CD4-positive, alpha-beta T cell (primary cell): Measurements from ENCODE around the gene SHISA6. TPM values are rescaled to one million over a fixed set of nuclear protein-coding genes. Genes with fewer than 3 reads are reported as not detected.

Source experiments
- ATAC-seq: fragments of 200-7000 bp; cut with Tn5 transposase; one replicate; pipeline ENCODE4 v1.10.0; 2022; ENCODE audit warnings: mild to moderate bottlenecking; ENCODE audit not compliant: poor library complexity
- CTCF ChIA-PET: fragments of 350-600 bp; sonication (Branson Sonifier 250); formaldehyde crosslinking; loops from one replicate; lab custom pipeline; 2021; ENCODE audit warnings: antibody characterized with exemption, inconsistent platforms; lab: Charles Lee
- POLR2A ChIA-PET: fragments of 350-600 bp; sonication (Branson Sonifier 250); formaldehyde crosslinking; loops from one replicate; lab custom pipeline; 2021; ENCODE audit warnings: antibody characterized with exemption, inconsistent platforms; lab: Charles Lee
- DNase-seq, 14 experiments: peaks; one replicate each; pipeline ENCODE4 v3.0.0-alpha.2; 2013 to 2020; ENCODE audit warnings: mixed read lengths in 2 of 14
- H3K27ac ChIP-seq, 2 donors: one replicate each; pipeline versions ENCODE4 v1.5.1 to v1.7.0; 2013; ENCODE audit warnings: low read length in 2 of 2, low read depth in 1 of 2, mild to moderate bottlenecking in 1 of 2
- H3K27me3 ChIP-seq, 2 experiments: 1 replicate in 1 of 2; 2 replicates in 1 of 2; pipeline versions ENCODE4 v1.6.1 to v1.7.0; 2013; ENCODE audit warnings: low read length in 2 of 2, control low read depth in 1 of 2, mild to moderate bottlenecking in 1 of 2, moderate library complexity in 1 of 2; ENCODE audit not compliant: insufficient read depth in 2 of 2, control insufficient read depth in 1 of 2
- H3K36me3 ChIP-seq: one replicate; pipeline ENCODE4 v1.6.1; 2013; ENCODE audit warnings: low read length, control low read depth; ENCODE audit not compliant: insufficient read depth
- H3K4me1 ChIP-seq: one replicate; pipeline ENCODE4 v1.6.1; 2013; ENCODE audit warnings: low read length, control low read depth; ENCODE audit not compliant: insufficient read depth
- H3K4me3 ChIP-seq: one replicate; pipeline ENCODE4 v1.5.1; 2013; ENCODE audit warnings: mild to moderate bottlenecking, low read length, moderate library complexity
- H3K9me3 ChIP-seq, 2 experiments: 1 replicate in 1 of 2; 2 replicates in 1 of 2; pipeline versions ENCODE4 v1.6.1 to v1.7.0; 2013; ENCODE audit warnings: low read length in 2 of 2, mild to moderate bottlenecking in 2 of 2, control low read depth in 1 of 2, moderate library complexity in 1 of 2; ENCODE audit not compliant: control insufficient read depth in 1 of 2, insufficient read depth in 1 of 2
- H3K27ac Mint-ChIP-seq: one replicate; pipeline ENCODE4 v1.8.0; 2020; ENCODE audit warnings: mixed read lengths
- H3K27me3 Mint-ChIP-seq: one replicate; pipeline ENCODE4 v1.8.0; 2021; ENCODE audit warnings: mixed read lengths
- H3K36me3 Mint-ChIP-seq: one replicate; pipeline ENCODE4 v1.8.0; 2021; ENCODE audit warnings: low read depth, mixed read lengths
- H3K4me1 Mint-ChIP-seq: one replicate; pipeline ENCODE4 v1.8.0; 2021; ENCODE audit warnings: low read depth, mixed read lengths
- H3K4me3 Mint-ChIP-seq: one replicate; pipeline ENCODE4 v1.8.0; 2020; ENCODE audit warnings: mild to moderate bottlenecking, mixed read lengths
- H3K9me3 Mint-ChIP-seq: one replicate; pipeline ENCODE4 v1.8.0; 2020; ENCODE audit warnings: mixed read lengths
- CTCF ChIP-seq: fragments of 200-600 bp; IDR thresholded peaks from one replicate; pipeline ENCODE4 v1.8.0; 2022; ENCODE audit warnings: antibody characterized with exemption, mild to moderate bottlenecking
- intact Hi-C, 2 experiments: fragments of 100-400 bp; cut with DNase I in 1 of 2; cut with micrococcal nuclease in 1 of 2; formaldehyde crosslinking; loops; one replicate each; pipeline versions ENCODE4 v1.15.1 to v1.9.0; 2023 to 2025; cut with DNase I, micrococcal nuclease
- total RNA-seq, 174 experiments: library from RNA in 2 of 174; stranded (reverse) in 2 of 174; gene quantifications; one replicate each; pipeline ENCODE4 v1.2.3 and lab custom pipeline; 2021 to 2026

Gene SHISA6
- total RNA-seq, 2 experiments from 2014 or later = not detected

GRCh38 chr17:11495613-11496012 lies 254.6 kb downstream of the SHISA6 start:
- no peaks in the 10 kb centered on the region for H3K36me3 Mint-ChIP-seq
- H3K4me3 Mint-ChIP-seq = no peak overlapping the region
- CTCF ChIA-PET = no interaction called here
- peaks cover 6% of the 10 kb centered on the region for H3K9me3 Mint-ChIP-seq
- DNase-seq = no peak
- no peak overlapping the region for H3K27ac Mint-ChIP-seq
- no peaks in the 10 kb centered on the region for H3K27me3 Mint-ChIP-seq
- Histone ChIP-seq H3K27me3 (no peaks in the 10 kb centered on the region), H3K4me1 (no peaks in the 10 kb centered on the region), H3K9me3 (peaks cover 0 to 19% of the 10 kb centered on the region in 2 experiments), H3K36me3 (no peaks in the 10 kb centered on the region), H3K4me3 (no peak overlapping the region), H3K27ac (no peak overlapping the region)
- POLR2A ChIA-PET = no interaction called here
- TF ChIP-seq CTCF = no peak
- no peak for ATAC-seq
- intact Hi-C loops = no loop called here
- no peaks in the 10 kb centered on the region for H3K4me1 Mint-ChIP-seq

GRCh38 chr17:11499881-11500280 lies 258.9 kb downstream of the SHISA6 start:
- Mint-ChIP-seq H3K4me1 (no peaks in the 10 kb centered on the region), H3K27me3 (no peaks in the 10 kb centered on the region), H3K4me3 (no peak overlapping the region), H3K36me3 (no peaks in the 10 kb centered on the region), H3K27ac (no peak overlapping the region), H3K9me3 (peaks cover 2% of the 10 kb centered on the region)
- ATAC-seq = no peak
- no peak for DNase-seq
- POLR2A ChIA-PET = no interaction called here
- CTCF ChIA-PET = no interaction called here
- H3K9me3 ChIP-seq = peaks cover 0 to 16% of the 10 kb centered on the region in 2 experiments
- intact Hi-C loops = no loop called here
- H3K36me3 ChIP-seq = no peaks in the 10 kb centered on the region
- H3K27me3 ChIP-seq = no peaks in the 10 kb centered on the region
- H3K4me3 ChIP-seq = no peak overlapping the region
- no peak overlapping the region for H3K27ac ChIP-seq
- H3K4me1 ChIP-seq = no peaks in the 10 kb centered on the region
- no peak for TF ChIP-seq CTCF

- Mint-ChIP-seq H3K4me3 (no peak overlapping the region), H3K36me3 (no peaks in the 10 kb centered on the region), H3K4me1 (no peaks in the 10 kb centered on the region)
These were observed 262.5 kb downstream of the SHISA6 start for GRCh38 chr17:11503308-11504035.

More at GRCh38 chr17:11503308-11504035, 262.5 kb downstream of the SHISA6 start:
- Histone ChIP-seq H3K36me3 (no peaks in the 10 kb centered on the region), H3K4me3 (no peak overlapping the region), H3K4me1 (no peaks in the 10 kb centered on the region), H3K27me3 (no peaks in the 10 kb centered on the region), H3K9me3 (peaks cover 0 to 11% of the 10 kb centered on the region in 2 experiments), H3K27ac (no peak overlapping the region)
- Mint-ChIP-seq H3K27ac (no peak overlapping the region), H3K9me3 (peaks cover 7% of the 10 kb centered on the region), H3K27me3 (no peaks in the 10 kb centered on the region)
- no peak for DNase-seq
- ChIA-PET POLR2A (no interaction called here), CTCF (no interaction called here)
- ATAC-seq = no peak
- intact Hi-C loops = no loop called here
- no peak for TF ChIP-seq CTCF
